ENCODE results near the gene CLEC16A. TPM values are rescaled to one million over a fixed set of nuclear protein-coding genes. Genes with fewer than 3 reads are reported as not detected.
A peak's percentile ranks its signal among the peaks of the same experiment; 100 is the strongest.

Gene CLEC16A
- total RNA-seq, 1 experiment from 2014 or later: 15.6 TPM

- no peak for DNase-seq (ENCODE audit: low spot score)
Measured at GRCh38 chr16:11049396-11050059, 105.2 kb downstream of the CLEC16A start.

GRCh38 chr16:11050536-11050935 lies 106.2 kb downstream of the CLEC16A start:
- in situ Hi-C loops (cut with HindIII; ENCODE audit: low sequenced_read_pairs): no loop called here
- no peak for DNase-seq (ENCODE audit: low spot score)

More at GRCh38 chr16:11049396-11050059, 105.2 kb downstream of the CLEC16A start:
- in situ Hi-C loops (cut with HindIII; ENCODE audit: low sequenced_read_pairs): no loop called here

- in situ Hi-C loops (cut with HindIII; ENCODE audit: low sequenced_read_pairs): no loop called here
- DNase-seq (ENCODE audit: low spot score): no peak
Measured at GRCh38 chr16:11050944-11051343, 106.6 kb downstream of the CLEC16A start.

- in situ Hi-C loops (cut with HindIII; ENCODE audit: low sequenced_read_pairs): no loop called here
- DNase-seq (ENCODE audit: low spot score): no peak
Measured at GRCh38 chr16:11051430-11051829, 107.1 kb downstream of the CLEC16A start.

GRCh38 chr16:11051879-11052808 lies 107.8 kb downstream of the CLEC16A start:
- in situ Hi-C loops (cut with HindIII; ENCODE audit: low sequenced_read_pairs): no loop called here

GRCh38 chr16:11053916-11054460 lies 109.6 kb downstream of the CLEC16A start:
- in situ Hi-C loops (cut with HindIII; ENCODE audit: low sequenced_read_pairs): no loop called here
- peak; percentile 85 for DNase-seq (ENCODE audit: low spot score)

More at GRCh38 chr16:11051879-11052808, 107.8 kb downstream of the CLEC16A start:
- DNase-seq (ENCODE audit: low spot score): no peak

GRCh38 chr16:11056090-11056992 lies 112.0 kb downstream of the CLEC16A start:
- in situ Hi-C loops (cut with HindIII; ENCODE audit: low sequenced_read_pairs): no loop called here
- DNase-seq (ENCODE audit: low spot score): peak; percentile 5

- in situ Hi-C loops (cut with HindIII; ENCODE audit: low sequenced_read_pairs): no loop called here
- DNase-seq (ENCODE audit: low spot score): peak; percentile 95
Measured at GRCh38 chr16:11056993-11057649, 112.8 kb downstream of the CLEC16A start.

GRCh38 chr16:11057711-11058345 lies 113.5 kb downstream of the CLEC16A start:
- no peak for DNase-seq (ENCODE audit: low spot score)
- in situ Hi-C loops (cut with HindIII; ENCODE audit: low sequenced_read_pairs): no loop called here

GRCh38 chr16:11058832-11059231 lies 114.5 kb downstream of the CLEC16A start:
- in situ Hi-C loops (cut with HindIII; ENCODE audit: low sequenced_read_pairs): no loop called here
- DNase-seq (ENCODE audit: low spot score): no peak

- DNase-seq (ENCODE audit: low spot score): no peak
- in situ Hi-C loops (cut with HindIII; ENCODE audit: low sequenced_read_pairs): no loop called here
Measured at GRCh38 chr16:11059588-11059987, 115.2 kb downstream of the CLEC16A start.

GRCh38 chr16:11060364-11060763 lies 116.0 kb downstream of the CLEC16A start:
- DNase-seq (ENCODE audit: low spot score): no peak
- in situ Hi-C loops (cut with HindIII; ENCODE audit: low sequenced_read_pairs): no loop called here

- in situ Hi-C loops (cut with HindIII; ENCODE audit: low sequenced_read_pairs): no loop called here
- DNase-seq (ENCODE audit: low spot score): no peak
Measured at GRCh38 chr16:11060842-11061241, 116.5 kb downstream of the CLEC16A start.

- in situ Hi-C loops (cut with HindIII; ENCODE audit: low sequenced_read_pairs): no loop called here
- no peak for DNase-seq (ENCODE audit: low spot score)
Measured at GRCh38 chr16:11061629-11062270, 117.4 kb downstream of the CLEC16A start.

- in situ Hi-C loops (cut with HindIII; ENCODE audit: low sequenced_read_pairs): no loop called here
- no peak for DNase-seq (ENCODE audit: low spot score)
Measured at GRCh38 chr16:11063448-11064201, 119.3 kb downstream of the CLEC16A start.

- in situ Hi-C loops (cut with HindIII; ENCODE audit: low sequenced_read_pairs): no loop called here
- DNase-seq (ENCODE audit: low spot score): no peak
Measured at GRCh38 chr16:11064202-11064540, 119.8 kb downstream of the CLEC16A start.

GRCh38 chr16:11064851-11065250 lies 120.5 kb downstream of the CLEC16A start:
- in situ Hi-C loops (cut with HindIII; ENCODE audit: low sequenced_read_pairs): no loop called here
- no peak for DNase-seq (ENCODE audit: low spot score)

All from G401 (cell line).